HepG2 (cell line): ENCODE data around the gene TUT1. TPM values are rescaled to one million over a fixed set of nuclear protein-coding genes. Genes with fewer than 3 reads are reported as not detected.
A peak's percentile ranks its signal among the peaks of the same experiment; 100 is the strongest.

Source experiments
- ATM ChIP-seq: fragments of 450-650 bp; IDR thresholded peaks from 2 replicates; pipeline ENCODE4 v1.7.1; 2017; ENCODE audit warnings: mild to moderate bottlenecking, borderline replicate concordance
- CSRNP2 ChIP-seq: sonication (generic); formaldehyde crosslinking; conservative IDR thresholded peaks from 2 replicates; pipeline ENCODE4 v1.8.0; 2022; ENCODE audit warnings: low read depth, missing genetic modification reagents
- DMTF1 ChIP-seq: sonication (generic); formaldehyde crosslinking; IDR thresholded peaks from 2 replicates; pipeline ENCODE4 v1.4.0; 2020; ENCODE audit warnings: mild to moderate bottlenecking, missing genetic modification reagents
- DNMT3B ChIP-seq: conservative IDR thresholded peaks from 2 replicates; pipeline ENCODE4 v1.6.1; 2016; ENCODE audit warnings: missing biosample characterization, control low read depth
- FOXM1 ChIP-seq: sonication (generic); formaldehyde crosslinking; IDR thresholded peaks from 2 replicates; pipeline ENCODE4 v1.5.0; 2020; ENCODE audit warnings: missing genetic modification reagents
- GPN1 ChIP-seq: sonication (generic); formaldehyde crosslinking; IDR thresholded peaks from 2 replicates; pipeline ENCODE4 v1.5.1; 2020; ENCODE audit warnings: missing genetic modification reagents, borderline replicate concordance
- MXI1 ChIP-seq: IDR thresholded peaks from 3 replicates; pipeline ENCODE4 v1.6.1; 2012; ENCODE audit warnings: low read depth, low read length, inconsistent platforms, borderline replicate concordance
- NFAT5 ChIP-seq: sonication (generic); formaldehyde crosslinking; IDR thresholded peaks from 2 replicates; pipeline ENCODE4 v1.4.0; 2020; ENCODE audit warnings: missing genetic modification reagents
- NFIB ChIP-seq: sonication (generic); formaldehyde crosslinking; IDR thresholded peaks from 2 replicates; pipeline ENCODE4 v1.9.0; 2021; ENCODE audit warnings: missing genetic modification reagents, mild to moderate bottlenecking, borderline replicate concordance
- PBX3 ChIP-seq: sonication (generic); formaldehyde crosslinking; IDR thresholded peaks from 2 replicates; pipeline ENCODE4 v1.8.1; 2023; ENCODE audit warnings: missing genetic modification reagents, inconsistent platforms, borderline replicate concordance
- SIX4 ChIP-seq: sonication (generic); formaldehyde crosslinking; IDR thresholded peaks from 2 replicates; pipeline ENCODE4 v1.4.0; 2020; ENCODE audit warnings: missing genetic modification reagents
- YEATS2 ChIP-seq: sonication (generic); formaldehyde crosslinking; IDR thresholded peaks from 2 replicates; pipeline ENCODE4 v1.4.0; 2020; ENCODE audit warnings: missing genetic modification reagents, borderline replicate concordance
- ZC3H13 ChIP-seq: sonication (generic); formaldehyde crosslinking; IDR thresholded peaks from 2 replicates; pipeline ENCODE4 v1.8.1; 2023; ENCODE audit warnings: mild to moderate bottlenecking, missing genetic modification reagents, moderate library complexity
- ZFP90 ChIP-seq: sonication (generic); formaldehyde crosslinking; IDR thresholded peaks from 2 replicates; pipeline ENCODE4 v1.8.0; 2022; ENCODE audit warnings: missing genetic modification reagents, mild to moderate bottlenecking, inconsistent platforms, borderline replicate concordance
- ZNF329 ChIP-seq: sonication (generic); formaldehyde crosslinking; IDR thresholded peaks from 2 replicates; pipeline ENCODE4 v1.9.0; 2021; ENCODE audit warnings: low read depth, mild to moderate bottlenecking, missing genetic modification reagents
- ZNF354B ChIP-seq: sonication (generic); formaldehyde crosslinking; IDR thresholded peaks from 2 replicates; pipeline ENCODE4 v1.8.0; 2022; ENCODE audit warnings: mild to moderate bottlenecking, missing genetic modification reagents
- ZNF704 ChIP-seq: sonication (generic); formaldehyde crosslinking; IDR thresholded peaks from 2 replicates; pipeline ENCODE4 v1.8.1; 2023; ENCODE audit warnings: mild to moderate bottlenecking, inconsistent platforms, moderate library complexity, missing genetic modification reagents, borderline replicate concordance
- polyA plus RNA-seq, 8 experiments: library from polyadenylated mRNA; depleted of rRNA in 3 of 8; stranded (reverse) in 7 of 8; unstranded in 1 of 8; fragments of >200 nt; fragmentation: Illumina TruSeq in 4 of 8; extraction: Trizol in 4 of 8; gene quantifications; 2 replicates each; pipeline versions ENCODE4 v1.2.1 to v1.2.3, GENCODE V29; 2011 to 2016; ENCODE audit warnings: low read depth in 4 of 8, missing spikeins in 1 of 8, mixed read lengths in 1 of 8; ENCODE audit not compliant: insufficient read depth in 1 of 8
- total RNA-seq, 5 experiments: library from RNA; depleted of rRNA; stranded (reverse); fragments of >200 nt; fragmentation: Illumina TruSeq; extraction: Trizol; gene quantifications; 2 replicates each; pipeline ENCODE4 v1.2.3, GENCODE V29; 2016; ENCODE audit warnings: low read depth in 1 of 5

The TUT1 gene
- total and polyA plus RNA-seq, 2 of the 13 experiments (the other 11 are each of a cell fraction or from before 2014, with no cell fraction given), result 9.7 to 14.3 TPM

GRCh38 chr11:62573592-62574362, 17.5 kb downstream of the TUT1 start, which contains the start of gene EEF1G (continued):
- TF ChIP-seq DNMT3B (CRISPR knock-in tag) (no peak), YEATS2 (peak; percentile 99), SIX4 (CRISPR knock-in tag) (peak; percentile 15), ZNF704 (no peak; the same call in 1 of the 2 replicates), ZNF329 (CRISPR knock-in tag) (no peak), DMTF1 (CRISPR knock-in tag) (no peak), MXI1 (peak; percentile 87; the same call in 1 of the 3 replicates), GPN1 (CRISPR knock-in tag) (no peak), FOXM1 (CRISPR knock-in tag) (no peak), NFAT5 (CRISPR knock-in tag) (peak; percentile 34; the same call in 1 of the 2 replicates), CSRNP2 (CRISPR knock-in tag) (no peak), ZFP90 (CRISPR knock-in tag) (no peak; the same call in 1 of the 2 replicates), PBX3 (CRISPR knock-in tag) (no peak), ZNF354B (no peak), ATM (no peak), NFIB (no peak), ZC3H13 (CRISPR knock-in tag) (no peak)
